Endothelial cell of hepatic sinusoid (primary cell): Measurements from ENCODE around the gene ALG3.

Experiments used
- in situ Hi-C: cut with HindIII; loops from 2 replicates; pipeline ENCODE4 v1.10.0; 2017; ENCODE audit warnings: low sequenced_read_pairs

The ALG3 gene

DNA sequence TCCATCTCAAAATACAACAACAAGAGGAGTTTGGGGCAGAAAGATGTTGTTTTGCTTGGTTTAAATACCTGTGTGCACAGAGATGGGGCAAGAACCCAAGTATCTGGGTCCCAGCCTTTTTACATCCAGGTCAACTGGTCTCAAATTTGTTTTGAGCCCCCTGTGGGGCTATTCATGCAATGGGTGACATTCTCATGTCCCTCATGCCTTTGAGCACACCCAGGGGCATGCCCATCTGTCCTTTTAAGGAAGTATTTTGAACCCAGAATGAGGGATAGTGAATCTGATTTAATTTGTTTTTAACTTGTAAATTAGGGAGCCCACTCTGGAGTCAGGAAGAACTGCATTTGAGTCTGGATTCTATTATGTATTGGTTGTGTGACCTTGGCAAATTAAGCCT is 47.9 kb downstream of the ALG3 start:
- in situ Hi-C loops: no loop called here

DNA sequence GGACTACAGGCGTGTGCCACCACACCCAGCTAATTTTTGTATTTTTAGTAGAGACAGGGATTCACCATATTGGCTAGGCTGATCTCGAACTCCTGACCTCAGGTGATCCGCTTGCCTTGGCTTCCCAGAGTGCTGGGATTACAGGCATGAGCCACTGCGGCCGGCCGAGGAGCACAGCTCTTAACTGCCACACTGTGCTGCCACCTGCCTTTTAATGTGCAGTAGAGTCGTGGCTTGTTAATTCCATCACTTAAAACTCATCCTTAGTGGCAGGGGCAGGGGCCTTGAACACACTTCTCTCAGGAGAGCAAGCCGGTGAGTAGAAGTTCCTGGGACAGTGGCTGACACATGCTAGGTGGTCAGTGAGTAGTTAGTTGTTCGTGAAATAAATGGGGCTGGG is 50.3 kb downstream of the ALG3 start:
- in situ Hi-C loops: no loop called here

DNA sequence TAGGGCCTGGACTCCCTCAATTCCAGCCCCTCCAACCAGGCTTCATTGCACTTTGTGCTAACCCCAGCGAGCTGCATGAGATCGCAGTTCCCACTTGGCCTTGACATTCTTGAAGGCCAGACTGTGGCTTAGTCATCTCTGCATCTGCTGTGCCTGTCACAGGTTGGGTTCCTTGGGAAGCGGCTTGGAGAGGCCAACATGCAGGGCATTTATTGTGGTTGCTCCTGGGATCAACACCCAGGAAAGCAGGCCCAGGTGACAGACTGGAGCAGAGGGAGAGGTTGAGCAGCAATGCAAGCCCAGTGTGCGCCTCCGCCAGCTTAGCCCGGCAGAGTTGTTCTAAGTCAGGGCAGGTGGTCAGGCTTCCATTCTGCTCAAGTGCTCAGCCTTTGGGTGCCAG is 52.2 kb downstream of the ALG3 start:
- in situ Hi-C loops: no loop called here

DNA sequence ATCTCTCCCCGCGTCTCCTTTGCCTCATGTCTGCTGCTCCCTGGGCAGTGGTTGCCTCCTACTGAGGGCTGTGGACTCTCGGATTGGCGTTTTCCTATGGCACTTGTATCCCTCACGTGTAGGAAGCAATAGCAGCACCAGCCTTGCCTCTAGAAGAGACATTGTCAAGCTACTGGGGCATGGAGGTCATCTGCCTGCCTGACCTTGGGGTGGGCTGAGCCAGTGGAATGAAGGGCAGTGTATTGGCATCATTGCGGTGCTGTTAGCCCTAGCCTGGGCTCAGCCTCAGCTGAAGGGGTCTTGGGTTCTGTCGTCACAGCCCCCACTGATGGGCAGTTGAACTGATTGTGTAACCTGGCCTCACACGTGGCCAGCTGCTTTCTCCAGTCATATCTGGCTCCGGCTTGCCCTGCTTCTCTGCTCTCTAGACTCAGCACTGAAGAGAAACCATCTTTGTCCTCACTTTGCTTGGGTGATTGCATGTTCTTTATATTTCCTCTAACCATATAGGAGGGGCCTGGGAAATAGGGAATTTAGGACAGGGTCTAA is 54.7 kb downstream of the ALG3 start:
- in situ Hi-C loops: loop anchor here (5.0 kb wide), 1 partner anchor 47 kb away; no protein-coding TSS in a partner anchor

DNA sequence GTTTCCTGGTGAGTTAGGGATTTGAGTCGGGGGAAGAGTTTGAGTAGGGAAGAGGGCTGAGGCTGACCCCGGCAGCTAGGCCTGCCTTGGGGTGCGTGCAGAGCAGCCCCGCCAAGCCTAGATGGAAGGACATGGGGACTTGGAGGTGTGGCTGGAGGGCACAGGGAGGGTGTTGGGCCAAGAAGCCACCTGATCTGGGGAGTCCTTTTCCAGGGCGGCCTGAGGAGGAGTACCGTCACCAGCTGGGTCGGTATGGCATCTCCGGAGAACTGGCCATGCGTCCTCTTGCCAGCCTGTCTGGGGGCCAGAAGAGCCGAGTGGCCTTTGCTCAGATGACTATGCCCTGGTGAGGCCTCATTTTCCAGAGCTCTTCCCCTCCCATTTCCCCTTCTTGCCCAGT is 55.9 kb downstream of the ALG3 start:
- in situ Hi-C loops: loop anchor here (5.0 kb wide), 1 partner anchor 46 kb away; no protein-coding TSS in a partner anchor
